GM12801 (cell line): ENCODE results near the gene MAEA.

Experiments used
- CTCF ChIP-seq: IDR thresholded peaks from one replicate; pipeline ENCODE4 v1.5.1; 2011; ENCODE audit warnings: control low read depth; ENCODE audit not compliant: insufficient read length; ENCODE audit errors: extremely low read depth

MAEA gene

GRCh38 chr4:1330761-1331590, 41.3 kb downstream of the MAEA start:
- TF ChIP-seq CTCF: no peak

- no peak for TF ChIP-seq CTCF
These were observed 42.1 kb downstream of the MAEA start for GRCh38 chr4:1331591-1332353.

- no peak for TF ChIP-seq CTCF
These were observed 43.0 kb downstream of the MAEA start for GRCh38 chr4:1332686-1333085.

- TF ChIP-seq CTCF: no peak
These were observed 43.6 kb downstream of the MAEA start for GRCh38 chr4:1333256-1333655.

GRCh38 chr4:1334579-1334895, 44.8 kb downstream of the MAEA start:
- no peak for TF ChIP-seq CTCF

GRCh38 chr4:1336088-1336491, 46.4 kb downstream of the MAEA start:
- TF ChIP-seq CTCF: no peak

- TF ChIP-seq CTCF: no peak
These were observed 47.7 kb downstream of the MAEA start for GRCh38 chr4:1337376-1337831.
